GM04504 (cell line): ENCODE data around the gene ULK4.
"Not testable (repeated sequence)": the region's sequence is repeated elsewhere in the genome, so short reads cannot be mapped to it uniquely, and the experiment has no call there.

Experiments
- DNase-seq: peaks from one replicate; pipeline ENCODE4 v3.0.0-alpha.2; 2012; ENCODE audit warnings: low read depth

Gene ULK4

GRCh38 chr3:41502023-41502422 lies 459.9 kb downstream of the ULK4 start:
- DNase-seq, result no peak

DNA sequence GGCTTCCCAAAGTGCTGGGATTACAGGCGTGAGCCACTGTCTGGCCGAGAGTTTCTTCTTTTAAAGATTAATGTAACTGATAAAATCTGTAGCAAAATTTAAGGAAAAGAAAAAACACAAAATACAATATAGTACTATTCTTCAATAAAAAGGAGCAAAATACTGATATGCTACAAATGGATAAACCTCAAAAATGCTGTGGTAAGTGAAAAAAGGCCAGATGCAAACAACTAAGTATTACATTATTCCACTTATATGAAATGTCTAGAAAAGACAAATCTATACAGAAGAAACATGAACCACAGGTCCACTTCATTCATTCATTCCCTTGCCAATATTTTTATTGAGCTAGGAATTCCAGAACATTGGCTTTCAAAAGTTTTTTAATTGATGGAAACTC lies 463.1 kb downstream of the ULK4 start:
- DNase-seq, result no peak

GRCh38 chr3:41490360-41490759 lies 471.5 kb downstream of the ULK4 start:
- no peak for DNase-seq

- DNase-seq, result no peak
Observed at GRCh38 chr3:41489231-41489630, 472.7 kb downstream of the ULK4 start.

- no peak for DNase-seq
Observed at GRCh38 chr3:41488501-41488900, 473.4 kb downstream of the ULK4 start.

DNA sequence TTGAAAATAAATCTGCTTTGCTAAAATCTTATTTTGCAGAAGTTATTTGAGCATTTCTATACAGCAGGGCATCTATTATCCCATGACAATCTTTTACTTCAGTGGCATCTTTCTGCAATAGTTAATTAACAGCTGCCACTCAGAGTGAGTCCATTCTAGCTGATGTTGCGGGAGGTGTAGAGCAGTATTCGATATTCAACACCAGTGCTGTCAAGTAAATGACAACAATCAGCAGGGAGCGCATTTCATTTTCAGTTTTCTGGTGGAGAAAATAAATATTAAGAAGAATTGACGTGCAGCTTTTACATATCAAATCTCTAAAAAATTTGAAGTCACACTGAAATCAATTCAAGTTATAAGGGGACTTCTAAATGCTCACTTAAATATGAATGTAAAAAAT lies 476.4 kb downstream of the ULK4 start:
- no peak for DNase-seq

GRCh38 chr3:41482134-41482533 lies 479.8 kb downstream of the ULK4 start:
- DNase-seq, result no peak

DNA sequence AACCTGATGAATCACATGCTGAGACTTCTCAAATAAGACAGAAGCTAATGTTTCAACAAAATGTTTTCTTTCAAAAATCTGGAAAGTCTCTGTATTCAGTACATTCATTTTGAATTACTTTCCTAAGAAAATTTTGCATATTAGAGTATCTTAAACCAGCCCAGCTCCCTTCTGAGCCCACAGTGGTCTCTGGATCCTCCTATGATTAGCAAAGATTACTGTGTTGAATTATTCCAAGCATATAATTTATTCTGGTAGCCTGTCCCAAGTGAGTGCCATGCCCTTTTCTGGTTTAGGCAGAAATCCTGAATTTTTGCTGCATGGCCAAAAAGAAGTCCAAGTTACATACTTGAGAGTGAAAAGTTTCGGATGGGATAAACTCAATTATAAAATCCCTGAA lies 483.6 kb downstream of the ULK4 start:
- DNase-seq, result no peak

GRCh38 chr3:41477399-41478014 lies 484.4 kb downstream of the ULK4 start:
- DNase-seq, result no peak

DNA sequence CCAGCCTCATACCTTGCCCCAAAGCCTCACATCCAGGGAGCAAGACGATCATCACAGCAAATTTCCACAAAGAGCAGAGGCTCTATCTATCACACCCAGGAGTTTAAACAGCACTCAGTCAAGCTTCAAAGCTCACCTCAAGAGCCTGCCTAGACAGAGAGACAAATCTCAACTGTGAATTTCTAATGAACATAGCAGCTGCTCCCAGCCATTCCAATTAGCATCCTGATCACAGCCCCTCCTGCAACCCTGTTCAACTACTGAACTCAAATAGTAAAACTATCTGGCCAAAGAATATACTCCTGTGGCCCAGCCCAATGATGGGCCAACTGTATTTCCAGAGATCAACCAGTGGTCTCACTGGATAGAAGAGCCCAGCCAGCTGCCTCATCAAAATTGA lies 492.8 kb downstream of the ULK4 start:
- no peak for DNase-seq

DNA sequence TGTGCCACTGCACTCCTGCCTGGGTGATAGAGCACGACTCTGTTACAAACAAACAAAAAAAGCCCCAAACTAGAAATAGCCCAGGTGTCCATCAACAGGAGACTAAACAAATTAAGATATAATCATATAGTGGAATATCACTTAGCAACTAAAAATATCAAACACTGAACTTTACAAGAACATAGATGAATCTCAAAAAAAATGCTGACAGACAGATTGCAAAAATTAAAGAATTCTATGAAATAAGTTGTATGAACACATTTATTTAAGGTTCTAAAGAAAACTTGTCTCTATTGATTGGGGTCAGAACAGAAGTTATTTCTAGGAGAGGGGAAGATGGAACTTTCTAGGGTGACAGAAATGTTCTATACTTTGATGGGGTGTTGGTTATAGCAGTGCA lies 494.4 kb downstream of the ULK4 start:
- DNase-seq, result no peak

DNA sequence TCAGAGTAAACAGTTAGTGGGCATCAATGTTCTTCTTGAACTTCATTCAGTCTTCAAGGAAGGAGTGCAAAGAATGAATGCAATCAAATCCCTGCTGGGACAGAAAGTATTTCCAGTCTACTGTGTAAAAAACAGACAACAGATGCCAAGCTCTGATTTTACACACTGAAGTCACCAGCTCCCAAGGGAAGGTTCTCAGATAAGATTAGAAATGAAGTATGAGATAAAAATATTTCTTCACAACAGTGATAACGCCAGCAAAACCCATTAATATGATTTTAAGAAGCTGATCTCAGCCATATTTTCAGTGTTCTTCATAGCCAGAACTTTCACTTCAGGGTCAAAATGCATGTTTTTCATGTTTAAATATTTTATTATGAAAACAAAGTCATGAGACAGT lies 497.0 kb downstream of the ULK4 start:
- no peak for DNase-seq

DNA sequence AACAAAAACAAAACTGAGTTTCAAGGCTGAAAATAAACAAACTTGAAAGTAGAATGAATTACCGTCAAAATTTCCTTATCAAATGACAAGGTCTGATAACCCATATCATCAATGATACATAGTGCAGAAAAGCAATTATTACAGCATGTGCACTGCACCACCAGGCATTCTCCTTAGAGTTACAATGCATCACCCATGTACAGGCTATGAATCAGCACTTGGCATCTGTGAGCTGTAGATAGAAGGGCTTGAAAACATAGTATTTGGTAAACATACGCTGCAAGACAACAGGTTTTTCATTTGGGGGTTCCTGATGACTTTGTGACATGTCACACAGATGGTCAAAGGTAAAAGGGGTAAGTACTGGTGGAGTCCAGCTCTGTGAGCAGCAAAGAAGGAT lies 497.5 kb downstream of the ULK4 start:
- no peak for DNase-seq

GRCh38 chr3:41462103-41462691 lies 499.7 kb downstream of the ULK4 start:
- no peak for DNase-seq

GRCh38 chr3:41460736-41461135 lies 501.2 kb downstream of the ULK4 start:
- DNase-seq, result no peak

DNA sequence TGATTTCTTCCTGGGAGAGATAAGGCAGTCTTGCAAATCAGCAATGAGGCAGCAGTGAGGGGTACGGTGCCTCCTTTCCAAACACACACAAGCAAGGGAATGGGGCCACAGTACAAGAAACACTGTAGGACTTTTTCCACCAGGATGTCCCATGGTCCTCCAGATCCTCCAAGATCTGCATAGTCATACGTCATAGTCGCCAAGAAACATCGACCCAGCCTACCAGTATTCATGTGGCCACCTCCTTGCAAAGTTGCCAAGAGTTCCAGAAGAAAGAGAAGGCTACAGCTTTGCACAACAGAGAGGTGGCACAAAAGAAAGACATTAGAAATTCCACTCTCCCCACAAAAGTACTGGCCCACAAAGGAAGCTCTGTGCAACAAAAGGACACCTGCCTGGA lies 504.7 kb downstream of the ULK4 start:
- DNase-seq, result no peak

GRCh38 chr3:41456162-41456561 lies 505.7 kb downstream of the ULK4 start:
- DNase-seq, result no peak

GRCh38 chr3:41453618-41454017 lies 508.3 kb downstream of the ULK4 start:
- not testable (repeated sequence) for DNase-seq

DNA sequence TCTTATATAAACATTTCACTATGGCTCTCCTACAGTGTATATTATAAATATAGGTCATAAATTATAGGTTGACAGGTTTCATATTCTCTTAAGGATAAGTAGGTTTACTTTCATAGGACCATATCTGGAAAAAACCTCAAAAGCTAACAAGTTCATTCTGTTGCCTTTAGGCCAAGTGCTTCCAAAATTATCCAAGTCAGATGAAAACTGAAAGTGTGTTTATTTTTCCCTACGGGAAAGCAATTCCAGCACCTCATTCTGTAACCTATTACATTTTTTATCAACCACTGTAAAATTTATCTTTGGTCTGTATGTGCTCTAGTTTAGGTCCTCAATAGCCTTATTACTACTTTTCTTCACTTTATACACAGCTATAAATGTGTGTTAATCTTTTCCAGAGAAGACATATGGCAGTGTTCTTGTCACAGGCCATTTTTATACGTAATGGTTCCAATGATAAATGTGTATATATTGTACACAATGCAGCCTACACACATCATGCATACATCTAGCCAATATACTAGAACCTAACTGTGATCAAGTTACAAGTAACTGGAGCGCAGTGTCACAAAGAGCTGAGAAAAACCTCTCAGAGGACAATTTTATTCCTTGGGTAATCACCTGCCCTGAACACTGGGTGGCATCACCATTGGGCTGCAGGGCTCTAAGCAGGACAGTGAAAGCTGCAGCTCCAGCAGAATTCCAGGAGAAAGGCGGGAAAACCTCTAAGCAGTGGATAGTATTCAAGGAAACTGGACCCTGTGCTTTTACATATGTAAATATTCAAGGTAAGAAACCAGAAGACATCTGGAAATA lies 511.3 kb downstream of the ULK4 start:
- DNase-seq, result no peak

DNA sequence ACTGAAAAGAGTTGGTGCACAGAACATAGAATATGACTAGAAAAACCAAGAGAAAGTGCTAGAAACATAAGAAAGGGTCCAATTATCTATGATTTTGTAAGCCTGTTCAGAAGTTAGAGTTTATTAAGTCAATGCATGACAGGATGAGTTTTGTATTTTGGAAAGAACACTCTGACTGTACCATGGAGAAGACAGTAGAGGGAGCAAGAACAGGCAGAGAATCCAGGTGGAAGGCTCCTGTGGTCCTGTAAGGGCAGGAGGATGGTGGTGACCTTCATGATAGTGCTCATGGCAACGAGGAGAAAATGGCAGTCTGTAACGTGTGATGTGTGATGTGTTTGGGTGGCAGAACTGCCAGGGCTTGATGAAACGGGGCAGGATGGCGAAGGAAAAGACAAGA lies 513.5 kb downstream of the ULK4 start:
- no peak for DNase-seq

DNA sequence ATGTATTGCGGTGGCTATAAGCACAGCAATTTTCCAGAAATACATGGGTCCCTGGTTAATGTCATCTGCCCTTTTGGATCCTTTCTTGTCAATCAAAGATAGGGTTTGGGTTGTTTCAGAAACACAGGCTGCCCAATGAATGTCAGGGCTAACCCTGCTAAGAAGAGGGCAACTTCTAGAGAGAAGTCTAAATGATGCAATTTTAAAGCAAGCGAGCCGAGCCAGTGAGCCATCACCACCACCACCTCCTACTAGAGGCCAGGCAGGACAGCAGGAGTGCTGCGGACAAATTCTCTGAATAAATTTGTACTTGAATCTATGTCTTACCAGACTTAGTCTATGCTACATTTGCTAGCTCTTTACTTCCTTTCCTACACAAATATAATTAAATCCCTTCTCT lies 514.2 kb downstream of the ULK4 start:
- DNase-seq, result no peak

- not testable (repeated sequence) for DNase-seq
Observed at GRCh38 chr3:41446316-41446715, 515.6 kb downstream of the ULK4 start.

- no peak for DNase-seq
Observed at GRCh38 chr3:41441568-41441967, 520.3 kb downstream of the ULK4 start.

- DNase-seq, result no peak
Observed at GRCh38 chr3:41441139-41441538, 520.8 kb downstream of the ULK4 start.
